Keratinocyte (primary cell): ENCODE results near the gene PRKAG2. TPM values are rescaled to one million over a fixed set of nuclear protein-coding genes. Genes with fewer than 3 reads are reported as not detected.
A peak's percentile ranks its signal among the peaks of the same experiment; 100 is the strongest.

Experiments
- DNase-seq: peaks from one replicate; pipeline ENCODE4 v3.0.0-alpha.2; 2011; ENCODE audit warnings: low read depth, missing footprints, low spot score
- FAIRE-seq: peaks from 2 replicates; lab custom pipeline; 2011; peaks lifted over from hg19 to GRCh38; lab: Jason Lieb, UNC
- H2AFZ ChIP-seq: 2 replicates; pipeline ENCODE4 v1.6.0; 2012; ENCODE audit warnings: low read length, control low read depth, inconsistent platforms; ENCODE audit not compliant: control insufficient read depth
- H3K27ac ChIP-seq: 2 replicates; pipeline ENCODE4 v1.5.1; 2011; ENCODE audit warnings: low read length; ENCODE audit not compliant: control insufficient read depth, insufficient read depth
- H3K27me3 ChIP-seq: 3 replicates; pipeline ENCODE4 v1.6.0; 2011; ENCODE audit warnings: low read length; ENCODE audit not compliant: control insufficient read depth, insufficient read depth; ENCODE audit errors: extremely low read depth
- H3K36me3 ChIP-seq, 2 experiments: 2 replicates in 1 of 2; 3 replicates in 1 of 2; pipeline ENCODE4 v1.5.1; 2011; ENCODE audit warnings: low read length in 2 of 2, mild to moderate bottlenecking in 1 of 2; ENCODE audit not compliant: control insufficient read depth in 2 of 2, insufficient read depth in 2 of 2; ENCODE audit errors: extremely low read depth in 1 of 2
- H3K4me1 ChIP-seq: 3 replicates; pipeline ENCODE4 v1.5.1; 2011; ENCODE audit warnings: low read length; ENCODE audit not compliant: control insufficient read depth, insufficient read depth; ENCODE audit errors: extremely low read depth
- H3K4me2 ChIP-seq: 3 replicates; pipeline ENCODE4 v1.6.0; 2011; ENCODE audit warnings: low read depth, low read length; ENCODE audit not compliant: control insufficient read depth, insufficient read depth; ENCODE audit errors: extremely low read depth
- H3K4me3 ChIP-seq, 3 experiments: fragments of 200-600 bp in 1 of 3; sonication (generic) in 1 of 3; 2 replicates in 2 of 3; 3 replicates in 1 of 3; pipeline ENCODE4 v1.5.1; 2011 to 2016; ENCODE audit warnings: low read length in 3 of 3, mild to moderate bottlenecking in 3 of 3, control low read depth in 2 of 3, inconsistent platforms in 1 of 3, low read depth in 1 of 3, mixed read lengths in 1 of 3, mixed run types in 1 of 3, moderate library complexity in 1 of 3; ENCODE audit not compliant: control insufficient read depth in 2 of 3, insufficient read depth in 2 of 3; ENCODE audit errors: extremely low read depth in 1 of 3
- H3K79me2 ChIP-seq: 2 replicates; pipeline ENCODE4 v1.6.0; 2012; ENCODE audit warnings: low read length; ENCODE audit not compliant: control insufficient read depth, insufficient read depth
- H3K9ac ChIP-seq: 3 replicates; pipeline ENCODE4 v1.6.0; 2011; ENCODE audit warnings: low read length; ENCODE audit not compliant: control insufficient read depth, insufficient read depth; ENCODE audit errors: extremely low read depth
- H3K9me1 ChIP-seq: 3 replicates; pipeline ENCODE4 v1.6.0; 2011; ENCODE audit warnings: low read length; ENCODE audit not compliant: control insufficient read depth, insufficient read depth; ENCODE audit errors: extremely low read depth
- H3K9me3 ChIP-seq: 2 replicates; pipeline ENCODE4 v1.5.1; 2012; ENCODE audit warnings: low read depth, low read length; ENCODE audit not compliant: control insufficient read depth
- H4K20me1 ChIP-seq: 3 replicates; pipeline ENCODE4 v1.6.0; 2011; ENCODE audit warnings: low read length; ENCODE audit not compliant: control insufficient read depth, insufficient read depth; ENCODE audit errors: extremely low read depth
- CTCF ChIP-seq, 3 experiments: IDR thresholded peaks in 1 of 3; conservative IDR thresholded peaks in 1 of 3; optimal IDR thresholded peaks in 1 of 3; 2 replicates in 2 of 3; 3 replicates in 1 of 3; pipeline versions ENCODE3 to v1.5.1; 2011; ENCODE audit warnings: low read length in 3 of 3, mild to moderate bottlenecking in 3 of 3, moderate library complexity in 2 of 3, control low read depth in 1 of 3, inconsistent platforms in 1 of 3; ENCODE audit not compliant: insufficient read depth in 2 of 3; ENCODE audit errors: extremely low read depth in 1 of 3
- EZH2 ChIP-seq: IDR thresholded peaks from one replicate; pipeline ENCODE4 v1.6.1; 2012; ENCODE audit warnings: inconsistent platforms, mild to moderate bottlenecking, low read length, moderate library complexity
- dilution Hi-C: fragments of 300-500 bp; cut with MboI; formaldehyde crosslinking; loops from one replicate; pipeline ENCODE4 v1.7.0; 2020; ENCODE audit warnings: low sequenced_read_pairs; ENCODE audit not compliant: extremely low pct_ligation_motif_present
- polyA plus RNA-seq, 5 experiments: library from polyadenylated mRNA; depleted of rRNA in 3 of 5; stranded (reverse) in 3 of 5; stranded (forward) in 1 of 5; unstranded in 1 of 5; fragments of >200 nt; gene quantifications; 1 replicate in 1 of 5; 2 replicates in 3 of 5; 3 replicates in 1 of 5; pipeline versions ENCODE4 v1.2.1 to v1.2.3, GENCODE V29; 2011 to 2012; ENCODE audit warnings: missing spikeins in 2 of 5, low read depth in 1 of 5, low replicate concordance in 1 of 5

The PRKAG2 gene
- polyA plus RNA-seq, 1 donor (not counting 4 experiments of a cell fraction or from before 2014, with no cell fraction given) = 39.5 TPM

- FAIRE-seq = no peak
- H3K4me1 ChIP-seq = peaks cover 7% of the 10 kb centered on the region
- H3K4me2 ChIP-seq = no peak overlapping the region
- H3K27me3 ChIP-seq = peaks cover 29% of the 10 kb centered on the region
- H2AFZ ChIP-seq = no peak overlapping the region
- no peaks in the 10 kb centered on the region for H3K36me3 ChIP-seq
- H3K9me3 ChIP-seq = no peaks in the 10 kb centered on the region
- H3K4me3 ChIP-seq = no peak overlapping the region
- H3K79me2 ChIP-seq = no peaks in the 10 kb centered on the region
- no peaks in the 10 kb centered on the region for H3K9me1 ChIP-seq
- H4K20me1 ChIP-seq = peaks cover 2% of the 10 kb centered on the region
- H3K9ac ChIP-seq = no peak overlapping the region
- DNase-seq = no peak
- dilution Hi-C loops = no loop called here
- no peak overlapping the region for H3K27ac ChIP-seq
- TF ChIP-seq EZH2 (no peak), CTCF (optimal IDR thresholded peaks at IDR 0.05 in 1 of 3, IDR thresholded peaks at IDR 0.05 in 1 of 3, conservative IDR thresholded peaks at IDR 0.05 in 1 of 3; ENCODE audit: extremely low read depth in 1 of 3, insufficient read depth in 2 of 3, low read length in 3 of 3) (no peak)
These were observed 19.2 kb upstream of the PRKAG2 start for GRCh38 chr7:151896086-151896485.

GRCh38 chr7:151895631-151896031 is 18.7 kb upstream of the PRKAG2 start:
- no peak overlapping the region for H3K9ac ChIP-seq
- no peaks in the 10 kb centered on the region for H3K79me2 ChIP-seq
- H3K36me3 ChIP-seq = no peaks in the 10 kb centered on the region
- peaks cover 7% of the 10 kb centered on the region for H3K4me1 ChIP-seq
- FAIRE-seq (peak; percentile 13), DNase-seq (no peak)
- TF ChIP-seq EZH2 (no peak), CTCF (optimal IDR thresholded peaks at IDR 0.05 in 1 of 3, IDR thresholded peaks at IDR 0.05 in 1 of 3, conservative IDR thresholded peaks at IDR 0.05 in 1 of 3; ENCODE audit: extremely low read depth in 1 of 3, insufficient read depth in 2 of 3, low read length in 3 of 3) (peak in 2 of 3 experiments; percentile 10 to 11)
- peaks cover 34% of the 10 kb centered on the region for H3K27me3 ChIP-seq
- dilution Hi-C loops = no loop called here
- H4K20me1 ChIP-seq = peaks cover 2% of the 10 kb centered on the region
- no peak overlapping the region for H3K4me3 ChIP-seq
- no peaks in the 10 kb centered on the region for H3K9me1 ChIP-seq
- no peak overlapping the region for H3K27ac ChIP-seq
- H2AFZ ChIP-seq = no peak overlapping the region
- peak overlapping the region; percentile 60 for H3K4me2 ChIP-seq
- no peaks in the 10 kb centered on the region for H3K9me3 ChIP-seq
